ENCODE data around the gene BMP7.

Gene BMP7

DNA sequence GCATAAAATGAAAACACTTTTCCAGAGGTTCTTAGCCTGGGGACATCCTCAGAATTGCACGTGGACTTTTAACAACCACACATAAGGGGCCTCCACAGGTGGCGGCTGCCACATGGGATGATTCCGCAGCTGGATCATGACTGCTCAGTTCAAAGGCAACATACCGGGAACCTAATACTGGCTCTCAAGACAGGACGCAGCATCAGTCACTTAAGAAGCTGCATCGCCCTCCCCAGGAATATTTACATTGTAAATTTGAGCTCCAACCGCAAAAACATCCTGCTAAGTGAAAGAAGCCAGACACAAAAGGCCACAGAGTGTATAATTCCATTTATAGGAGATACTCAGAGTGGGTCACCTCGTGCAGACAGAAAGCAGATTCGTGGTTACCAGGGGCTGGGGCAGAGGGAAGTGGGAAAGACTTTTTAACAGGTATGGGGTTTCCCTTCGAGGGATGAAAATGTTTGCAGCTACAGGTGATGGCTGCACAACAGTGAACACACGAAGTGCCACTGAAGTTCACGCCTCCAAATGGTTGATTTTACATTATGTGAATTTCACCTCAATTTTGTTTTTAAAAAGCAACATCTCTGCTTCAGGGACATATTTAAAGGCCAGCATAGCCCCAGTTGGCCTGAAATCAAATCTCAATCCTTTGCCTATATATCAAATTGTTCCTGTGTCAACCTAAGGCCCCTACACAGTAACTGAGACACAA lies 141.5 kb downstream of the BMP7 start (continued):
- TF ChIP-seq ZNF184 (tag by site-specific recombination; IDR thresholded peaks at IDR 0.05) (no peak), KLF9 (tag by site-specific recombination; IDR thresholded peaks at IDR 0.05; ENCODE audit: low read depth) (no peak), ZNF266 (tag by site-specific recombination; IDR thresholded peaks at IDR 0.05; ENCODE audit: low read depth) (no peak), ZNF677 (tag by site-specific recombination; IDR thresholded peaks at IDR 0.05) (no peak), ZNF433 (tag by site-specific recombination; IDR thresholded peaks at IDR 0.05; ENCODE audit: low read depth) (no peak), ZNF132 (tag by site-specific recombination; IDR thresholded peaks at IDR 0.05; ENCODE audit: borderline replicate concordance) (no peak), ZBTB26 (tag by site-specific recombination; optimal IDR thresholded peaks at IDR 0.05) (no peak), ZNF600 (tag by site-specific recombination; IDR thresholded peaks at IDR 0.05) (no peak), YY1 (tag by site-specific recombination; IDR thresholded peaks at IDR 0.05) (no peak), ZNF692 (tag by site-specific recombination; IDR thresholded peaks at IDR 0.05) (no peak), FEZF1 (tag by site-specific recombination; IDR thresholded peaks at IDR 0.05) (peak; percentile 97), ZXDB (tag by site-specific recombination; IDR thresholded peaks at IDR 0.05) (no peak), ZFP41 (tag by site-specific recombination; IDR thresholded peaks at IDR 0.05; ENCODE audit: borderline replicate concordance) (no peak), ZNF10 (tag by site-specific recombination; IDR thresholded peaks at IDR 0.05) (no peak), ZNF664 (tag by site-specific recombination; IDR thresholded peaks at IDR 0.05) (no peak), ZNF114 (tag by site-specific recombination; IDR thresholded peaks at IDR 0.05) (no peak), ZNF416 (tag by site-specific recombination; IDR thresholded peaks at IDR 0.05) (no peak), GLIS2 (tag by site-specific recombination; IDR thresholded peaks at IDR 0.05) (peak; percentile 48; the same call in 1 of the 2 replicates), ZNF747 (tag by site-specific recombination; IDR thresholded peaks at IDR 0.05) (no peak), ZNF354C (tag by site-specific recombination; IDR thresholded peaks at IDR 0.05; ENCODE audit: borderline replicate concordance, low read depth) (no peak), ZNF830 (tag by site-specific recombination; IDR thresholded peaks at IDR 0.05; ENCODE audit: low read depth) (no peak), MYNN (tag by site-specific recombination; IDR thresholded peaks at IDR 0.05; ENCODE audit: borderline replicate concordance) (no peak), ZNF366 (tag by site-specific recombination; conservative IDR thresholded peaks at IDR 0.05) (no peak), TSHZ1 (tag by site-specific recombination; IDR thresholded peaks at IDR 0.05; ENCODE audit: borderline replicate concordance) (peak; percentile 28; the same call in 1 of the 2 replicates)
- TF ChIP-seq, protein P1, sequence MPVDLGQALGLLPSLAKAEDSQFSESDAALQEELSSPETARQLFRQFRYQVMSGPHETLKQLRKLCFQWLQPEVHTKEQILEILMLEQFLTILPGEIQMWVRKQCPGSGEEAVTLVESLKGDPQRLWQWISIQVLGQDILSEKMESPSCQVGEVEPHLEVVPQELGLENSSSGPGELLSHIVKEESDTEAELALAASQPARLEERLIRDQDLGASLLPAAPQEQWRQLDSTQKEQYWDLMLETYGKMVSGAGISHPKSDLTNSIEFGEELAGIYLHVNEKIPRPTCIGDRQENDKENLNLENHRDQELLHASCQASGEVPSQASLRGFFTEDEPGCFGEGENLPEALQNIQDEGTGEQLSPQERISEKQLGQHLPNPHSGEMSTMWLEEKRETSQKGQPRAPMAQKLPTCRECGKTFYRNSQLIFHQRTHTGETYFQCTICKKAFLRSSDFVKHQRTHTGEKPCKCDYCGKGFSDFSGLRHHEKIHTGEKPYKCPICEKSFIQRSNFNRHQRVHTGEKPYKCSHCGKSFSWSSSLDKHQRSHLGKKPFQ (tag by site-specific recombination; IDR thresholded peaks at IDR 0.05): no peak; the same call in 1 of the 2 replicates
- TF ChIP-seq, protein P2, sequence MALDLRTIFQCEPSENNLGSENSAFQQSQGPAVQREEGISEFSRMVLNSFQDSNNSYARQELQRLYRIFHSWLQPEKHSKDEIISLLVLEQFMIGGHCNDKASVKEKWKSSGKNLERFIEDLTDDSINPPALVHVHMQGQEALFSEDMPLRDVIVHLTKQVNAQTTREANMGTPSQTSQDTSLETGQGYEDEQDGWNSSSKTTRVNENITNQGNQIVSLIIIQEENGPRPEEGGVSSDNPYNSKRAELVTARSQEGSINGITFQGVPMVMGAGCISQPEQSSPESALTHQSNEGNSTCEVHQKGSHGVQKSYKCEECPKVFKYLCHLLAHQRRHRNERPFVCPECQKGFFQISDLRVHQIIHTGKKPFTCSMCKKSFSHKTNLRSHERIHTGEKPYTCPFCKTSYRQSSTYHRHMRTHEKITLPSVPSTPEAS (tag by site-specific recombination; IDR thresholded peaks at IDR 0.05): no peak
- TF ChIP-seq, protein P3, sequence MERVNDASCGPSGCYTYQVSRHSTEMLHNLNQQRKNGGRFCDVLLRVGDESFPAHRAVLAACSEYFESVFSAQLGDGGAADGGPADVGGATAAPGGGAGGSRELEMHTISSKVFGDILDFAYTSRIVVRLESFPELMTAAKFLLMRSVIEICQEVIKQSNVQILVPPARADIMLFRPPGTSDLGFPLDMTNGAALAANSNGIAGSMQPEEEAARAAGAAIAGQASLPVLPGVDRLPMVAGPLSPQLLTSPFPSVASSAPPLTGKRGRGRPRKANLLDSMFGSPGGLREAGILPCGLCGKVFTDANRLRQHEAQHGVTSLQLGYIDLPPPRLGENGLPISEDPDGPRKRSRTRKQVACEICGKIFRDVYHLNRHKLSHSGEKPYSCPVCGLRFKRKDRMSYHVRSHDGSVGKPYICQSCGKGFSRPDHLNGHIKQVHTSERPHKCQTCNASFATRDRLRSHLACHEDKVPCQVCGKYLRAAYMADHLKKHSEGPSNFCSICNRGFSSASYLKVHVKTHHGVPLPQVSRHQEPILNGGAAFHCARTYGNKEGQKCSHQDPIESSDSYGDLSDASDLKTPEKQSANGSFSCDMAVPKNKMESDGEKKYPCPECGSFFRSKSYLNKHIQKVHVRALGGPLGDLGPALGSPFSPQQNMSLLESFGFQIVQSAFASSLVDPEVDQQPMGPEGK (tag by site-specific recombination; IDR thresholded peaks at IDR 0.05): no peak
- TF ChIP-seq, protein P4, sequence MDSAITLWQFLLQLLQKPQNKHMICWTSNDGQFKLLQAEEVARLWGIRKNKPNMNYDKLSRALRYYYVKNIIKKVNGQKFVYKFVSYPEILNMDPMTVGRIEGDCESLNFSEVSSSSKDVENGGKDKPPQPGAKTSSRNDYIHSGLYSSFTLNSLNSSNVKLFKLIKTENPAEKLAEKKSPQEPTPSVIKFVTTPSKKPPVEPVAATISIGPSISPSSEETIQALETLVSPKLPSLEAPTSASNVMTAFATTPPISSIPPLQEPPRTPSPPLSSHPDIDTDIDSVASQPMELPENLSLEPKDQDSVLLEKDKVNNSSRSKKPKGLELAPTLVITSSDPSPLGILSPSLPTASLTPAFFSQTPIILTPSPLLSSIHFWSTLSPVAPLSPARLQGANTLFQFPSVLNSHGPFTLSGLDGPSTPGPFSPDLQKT (IDR thresholded peaks at IDR 0.05; ENCODE audit: borderline replicate concordance, low read depth, low read length): no peak
